Fibroblast of pulmonary artery (primary cell): Measurements from ENCODE around the gene TLK1.

Source experiments
- DNase-seq: peaks from one replicate; pipeline ENCODE4 v3.0.0-alpha.2; 2010; ENCODE audit warnings: low read depth
- H3K4me3 ChIP-seq: replicated peaks from 2 replicates; pipeline ENCODE4 v1.5.1; 2011; ENCODE audit warnings: low read depth, mild to moderate bottlenecking, control low read depth, low read length, moderate library complexity
- CTCF ChIP-seq: IDR thresholded peaks from 2 replicates; pipeline ENCODE4 v1.5.1; 2011; ENCODE audit warnings: mild to moderate bottlenecking, control low read depth, low read length, inconsistent platforms; ENCODE audit errors: missing control alignments

The TLK1 gene

GRCh38 chr2:171124541-171124940 lies 36.2 kb downstream of the TLK1 start:
- no peak for TF ChIP-seq CTCF
- DNase-seq, result no peak
- H3K4me3 ChIP-seq, result no peak overlapping the region

- no peak overlapping the region for H3K4me3 ChIP-seq
- no peak for DNase-seq
- no peak for TF ChIP-seq CTCF
Observed at GRCh38 chr2:171109571-171109970, 51.1 kb downstream of the TLK1 start.

GRCh38 chr2:171109020-171109419 lies 51.7 kb downstream of the TLK1 start:
- TF ChIP-seq CTCF, result no peak
- DNase-seq, result no peak
- H3K4me3 ChIP-seq, result no peak overlapping the region

GRCh38 chr2:171107803-171108202 lies 52.9 kb downstream of the TLK1 start:
- no peak for TF ChIP-seq CTCF
- H3K4me3 ChIP-seq, result no peak overlapping the region
- no peak for DNase-seq

GRCh38 chr2:171104379-171104778 lies 56.3 kb downstream of the TLK1 start:
- no peak for DNase-seq
- no peak overlapping the region for H3K4me3 ChIP-seq
- no peak for TF ChIP-seq CTCF

- no peak overlapping the region for H3K4me3 ChIP-seq
- DNase-seq, result no peak
- no peak for TF ChIP-seq CTCF
Observed at GRCh38 chr2:171102802-171103201, 57.9 kb downstream of the TLK1 start.

- no peak for DNase-seq
- no peak for TF ChIP-seq CTCF
- H3K4me3 ChIP-seq, result no peak overlapping the region
Observed at GRCh38 chr2:171100370-171100769, 60.3 kb downstream of the TLK1 start.
